Colonic mucosa (tissue), 4 donors: ENCODE data around the gene FBXO31. TPM values are rescaled to one million over a fixed set of nuclear protein-coding genes. Genes with fewer than 3 reads are reported as not detected.

Experiments
- DNase-seq: peaks from one replicate; pipeline ENCODE4 v3.0.0-alpha.2; 2020
- H3K27ac ChIP-seq: fragments of 200-600 bp; one replicate; pipeline ENCODE4 v1.8.0; 2021
- H3K27me3 ChIP-seq: fragments of 200-600 bp; one replicate; pipeline ENCODE4 v1.8.0; 2021
- H3K36me3 ChIP-seq: fragments of 200-600 bp; one replicate; pipeline ENCODE4 v1.8.0; 2021
- H3K4me1 ChIP-seq: fragments of 200-600 bp; one replicate; pipeline ENCODE4 v1.8.0; 2021; ENCODE audit warnings: mild to moderate bottlenecking
- H3K4me3 ChIP-seq: fragments of 200-600 bp; one replicate; pipeline ENCODE4 v1.8.0; 2021
- H3K9ac ChIP-seq, 2 donors: one replicate each; pipeline ENCODE4 v1.7.0; 2013; ENCODE audit warnings: control low read depth in 2 of 2, low read depth in 2 of 2, low read length in 2 of 2
- H3K9me3 ChIP-seq: fragments of 200-600 bp; one replicate; pipeline ENCODE4 v1.8.0; 2021
- CTCF ChIP-seq: fragments of 200-600 bp; IDR thresholded peaks from one replicate; pipeline ENCODE4 v1.8.0; 2022; ENCODE audit warnings: antibody characterized with exemption, mild to moderate bottlenecking
- intact Hi-C: fragments of 100-400 bp; cut with DNase I; formaldehyde crosslinking; loops from one replicate; pipeline ENCODE4 v1.14.1; 2022
- total RNA-seq, 2 donors: library from RNA; stranded (reverse); fragmentation: NEBNext Ultra II Directional in 1 of 2; extraction: Animal tissue kit (Norgen Biotek cat#: 25700) in 1 of 2; gene quantifications; one replicate each; pipeline ENCODE4 v1.2.1, GENCODE V29; 2021
- donor health status: healthy.
- donor health status: DM: no; HTN: no; CAD: no.
- donor health status: DM: no; HTN: no; CAD: no.

FBXO31 gene
- total RNA-seq, 2 donors from 2014 or later, result 35.1 to 52.3 TPM

GRCh38 chr16:87329436-87330256 is 53.9 kb downstream of the FBXO31 start:
- no peak for DNase-seq
- H3K27me3 ChIP-seq, result no peaks in the 10 kb centered on the region
- H3K4me1 ChIP-seq, result no peaks in the 10 kb centered on the region
- intact Hi-C loops, result loop anchor here (5.0 to 10.0 kb wide), 2 partner anchors 48 to 305 kb away; no protein-coding TSS in a partner anchor
- H3K9me3 ChIP-seq, result no peaks in the 10 kb centered on the region
- H3K9ac ChIP-seq, result no peak overlapping the region
- no peak overlapping the region for H3K4me3 ChIP-seq
- peaks cover 17% of the 10 kb centered on the region for H3K36me3 ChIP-seq
- TF ChIP-seq CTCF, result no peak
- H3K27ac ChIP-seq, result no peak overlapping the region

GRCh38 chr16:87328846-87329245 is 54.7 kb downstream of the FBXO31 start:
- H3K9me3 ChIP-seq, result no peaks in the 10 kb centered on the region
- intact Hi-C loops, result loop anchor here (5.0 to 10.0 kb wide), 2 partner anchors 48 to 306 kb away; no protein-coding TSS in a partner anchor
- no peaks in the 10 kb centered on the region for H3K4me1 ChIP-seq
- peaks cover 15% of the 10 kb centered on the region for H3K36me3 ChIP-seq
- H3K4me3 ChIP-seq, result no peak overlapping the region
- H3K27ac ChIP-seq, result no peak overlapping the region
- no peaks in the 10 kb centered on the region for H3K27me3 ChIP-seq
- DNase-seq, result no peak
- no peak overlapping the region for H3K9ac ChIP-seq
- TF ChIP-seq CTCF, result no peak

GRCh38 chr16:87327798-87328495 is 55.6 kb downstream of the FBXO31 start:
- H3K4me3 ChIP-seq, result no peak overlapping the region
- H3K27ac ChIP-seq, result no peak overlapping the region
- peaks cover 9% of the 10 kb centered on the region for H3K36me3 ChIP-seq
- no peak for DNase-seq
- intact Hi-C loops, result loop anchor here (5.0 to 10.0 kb wide), 2 partner anchors 49 to 307 kb away; no protein-coding TSS in a partner anchor
- peak overlapping the region in 1 of 2 donors; percentile 4 for H3K9ac ChIP-seq
- no peaks in the 10 kb centered on the region for H3K27me3 ChIP-seq
- TF ChIP-seq CTCF, result no peak
- no peaks in the 10 kb centered on the region for H3K4me1 ChIP-seq
- no peaks in the 10 kb centered on the region for H3K9me3 ChIP-seq

- Histone ChIP-seq H3K9ac (no peak overlapping the region), H3K36me3 (peaks cover 4% of the 10 kb centered on the region), H3K4me1 (no peaks in the 10 kb centered on the region), H3K4me3 (no peak overlapping the region), H3K9me3 (no peaks in the 10 kb centered on the region), H3K27ac (no peak overlapping the region), H3K27me3 (no peaks in the 10 kb centered on the region)
- intact Hi-C loops, result loop anchor here (5.0 to 10.0 kb wide), 2 partner anchors 51 to 309 kb away; no protein-coding TSS in a partner anchor
- DNase-seq, result no peak
- no peak for TF ChIP-seq CTCF
Measured at GRCh38 chr16:87326151-87326571, 57.4 kb downstream of the FBXO31 start.

- DNase-seq, result no peak
- no peak for TF ChIP-seq CTCF
- intact Hi-C loops, result loop anchor here (5.0 to 10.0 kb wide), 2 partner anchors 52 to 309 kb away; no protein-coding TSS in a partner anchor
- no peaks in the 10 kb centered on the region for H3K4me1 ChIP-seq
- H3K4me3 ChIP-seq, result no peak overlapping the region
- no peaks in the 10 kb centered on the region for H3K27me3 ChIP-seq
- H3K36me3 ChIP-seq, result no peaks in the 10 kb centered on the region
- H3K9ac ChIP-seq, result no peak overlapping the region
- no peaks in the 10 kb centered on the region for H3K9me3 ChIP-seq
- H3K27ac ChIP-seq, result no peak overlapping the region
Measured at GRCh38 chr16:87325423-87325858, 58.1 kb downstream of the FBXO31 start.
